Brain microvascular endothelial cell (primary cell): ENCODE results near the gene DHDDS.
"Not testable (repeated sequence)": the region's sequence is repeated elsewhere in the genome, so short reads cannot be mapped to it uniquely, and the experiment has no call there.

Experiments
- DNase-seq: peaks from one replicate; pipeline ENCODE4 v3.0.0-alpha.2; 2020
- H3K27ac ChIP-seq: fragments of 250-450 bp; sonication (Bioruptor Pico); 2 replicates; pipeline ENCODE4 v1.5.1; 2020; ENCODE audit warnings: mild to moderate bottlenecking, moderate library complexity
- H3K27me3 ChIP-seq: fragments of 250-450 bp; sonication (Bioruptor Pico); replicated peaks from 2 replicates; pipeline ENCODE4 v1.5.1; 2020; ENCODE audit warnings: mild to moderate bottlenecking
- H3K36me3 ChIP-seq: fragments of 250-450 bp; sonication (Bioruptor Pico); replicated peaks from 2 replicates; pipeline ENCODE4 v1.5.1; 2020; ENCODE audit warnings: mild to moderate bottlenecking
- H3K4me3 ChIP-seq: 2 replicates; pipeline ENCODE4 v1.5.1; 2011; ENCODE audit warnings: low read depth, mild to moderate bottlenecking, control low read depth, low read length, moderate library complexity
- in situ Hi-C: cut with HindIII; loops from 2 replicates; pipeline ENCODE4 v1.10.0; 2017; ENCODE audit warnings: low sequenced_read_pairs, low pct_ligation_motif_present
- TF ChIP-seq, protein P1 (sequence below): IDR thresholded peaks from 2 replicates; pipeline ENCODE4 v1.5.1; 2011; ENCODE audit warnings: low read depth, mild to moderate bottlenecking, moderate library complexity, low read length, control low read depth, inconsistent platforms; ENCODE audit errors: missing control alignments

DHDDS gene

DNA sequence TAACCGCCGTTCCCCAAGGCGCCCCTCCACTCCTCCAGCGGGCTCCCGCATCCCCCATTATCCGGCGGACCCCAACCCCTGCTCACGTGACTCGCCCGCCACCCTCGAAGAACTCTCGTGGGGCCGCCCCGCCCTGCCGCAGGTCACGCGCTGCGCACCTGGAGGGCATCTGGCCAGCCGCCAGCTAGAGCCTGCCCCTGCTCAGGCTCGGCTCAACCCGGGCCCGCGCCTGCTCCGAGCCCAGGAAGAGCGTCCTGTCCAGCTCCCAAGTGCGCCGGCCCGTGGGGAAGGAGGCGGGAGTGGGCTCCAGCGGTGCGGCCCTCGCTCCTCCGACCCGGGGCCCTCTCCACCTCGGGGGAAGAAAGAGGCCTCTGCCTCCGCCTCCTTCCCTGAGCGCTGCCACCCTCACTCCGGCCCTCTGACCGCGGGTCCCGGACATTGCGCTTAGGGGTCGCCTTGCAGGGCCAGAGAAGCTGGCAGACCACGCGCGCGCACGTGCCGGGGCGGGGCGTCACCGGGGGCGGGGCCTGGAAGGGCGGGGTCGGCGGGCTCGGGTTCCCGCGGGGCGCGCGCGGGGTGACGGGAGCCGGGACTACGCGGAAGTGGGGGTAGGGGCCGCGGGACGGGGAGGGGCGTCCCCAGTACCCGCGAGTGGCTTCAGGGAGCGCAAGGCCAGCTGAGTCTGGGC lies 68.5 kb downstream of the DHDDS start:
- in situ Hi-C loops = no loop called here

GRCh38 chr1:26510711-26511110 lies 78.6 kb downstream of the DHDDS start:
- H3K4me3 ChIP-seq, H3K27me3 ChIP-seq, in situ Hi-C loops, H3K27ac ChIP-seq, H3K36me3 ChIP-seq, DNase-seq: not testable (repeated sequence)

More for the DNA sequence above, 68.5 kb downstream of the DHDDS start:
- Histone ChIP-seq H3K27ac (peak overlapping the region; percentile 32), H3K4me3 (peak overlapping the region; percentile 70), H3K27me3 (no peaks in the 10 kb centered on the region), H3K36me3 (no peaks in the 10 kb centered on the region)
- TF ChIP-seq, protein P1, sequence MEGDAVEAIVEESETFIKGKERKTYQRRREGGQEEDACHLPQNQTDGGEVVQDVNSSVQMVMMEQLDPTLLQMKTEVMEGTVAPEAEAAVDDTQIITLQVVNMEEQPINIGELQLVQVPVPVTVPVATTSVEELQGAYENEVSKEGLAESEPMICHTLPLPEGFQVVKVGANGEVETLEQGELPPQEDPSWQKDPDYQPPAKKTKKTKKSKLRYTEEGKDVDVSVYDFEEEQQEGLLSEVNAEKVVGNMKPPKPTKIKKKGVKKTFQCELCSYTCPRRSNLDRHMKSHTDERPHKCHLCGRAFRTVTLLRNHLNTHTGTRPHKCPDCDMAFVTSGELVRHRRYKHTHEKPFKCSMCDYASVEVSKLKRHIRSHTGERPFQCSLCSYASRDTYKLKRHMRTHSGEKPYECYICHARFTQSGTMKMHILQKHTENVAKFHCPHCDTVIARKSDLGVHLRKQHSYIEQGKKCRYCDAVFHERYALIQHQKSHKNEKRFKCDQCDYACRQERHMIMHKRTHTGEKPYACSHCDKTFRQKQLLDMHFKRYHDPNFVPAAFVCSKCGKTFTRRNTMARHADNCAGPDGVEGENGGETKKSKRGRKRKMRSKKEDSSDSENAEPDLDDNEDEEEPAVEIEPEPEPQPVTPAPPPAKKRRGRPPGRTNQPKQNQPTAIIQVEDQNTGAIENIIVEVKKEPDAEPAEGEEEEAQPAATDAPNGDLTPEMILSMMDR = no peak
- DNase-seq = peak; percentile 57

DNA sequence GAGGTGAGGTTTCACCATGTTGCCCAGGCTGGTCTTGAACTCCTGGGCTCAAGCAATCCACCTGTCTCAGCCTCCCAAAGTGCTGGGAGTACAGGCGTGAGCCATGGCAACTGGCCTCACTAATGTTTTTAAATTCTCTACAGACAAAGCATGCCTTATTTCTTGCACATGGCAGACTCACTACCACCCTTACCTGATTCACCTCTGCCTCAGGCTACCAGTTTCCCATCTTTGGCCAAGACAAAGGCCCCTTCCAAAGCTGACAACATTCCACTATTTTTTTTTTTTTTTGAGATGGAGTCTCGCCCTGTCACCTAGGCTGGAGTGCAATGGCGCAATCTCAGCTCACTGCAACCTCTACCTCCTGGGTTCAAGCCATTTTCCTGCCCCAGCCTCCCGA lies 83.7 kb downstream of the DHDDS start:
- H3K27me3 ChIP-seq, in situ Hi-C loops, H3K36me3 ChIP-seq, H3K4me3 ChIP-seq, H3K27ac ChIP-seq, DNase-seq: not testable (repeated sequence)

- in situ Hi-C loops = no loop called here
- Histone ChIP-seq H3K27ac (no peak overlapping the region), H3K4me3 (no peak overlapping the region), H3K36me3 (no peaks in the 10 kb centered on the region), H3K27me3 (no peaks in the 10 kb centered on the region)
- DNase-seq = no peak
- TF ChIP-seq, protein P1 = no peak
Observed at GRCh38 chr1:26516987-26517765, 85.1 kb downstream of the DHDDS start.

- TF ChIP-seq, protein P1 = no peak
- in situ Hi-C loops = no loop called here
- Histone ChIP-seq H3K27ac (no peak overlapping the region), H3K4me3 (no peak overlapping the region), H3K27me3 (no peaks in the 10 kb centered on the region), H3K36me3 (no peaks in the 10 kb centered on the region)
- DNase-seq = no peak
Observed at GRCh38 chr1:26517766-26518049, 85.6 kb downstream of the DHDDS start.

DNA sequence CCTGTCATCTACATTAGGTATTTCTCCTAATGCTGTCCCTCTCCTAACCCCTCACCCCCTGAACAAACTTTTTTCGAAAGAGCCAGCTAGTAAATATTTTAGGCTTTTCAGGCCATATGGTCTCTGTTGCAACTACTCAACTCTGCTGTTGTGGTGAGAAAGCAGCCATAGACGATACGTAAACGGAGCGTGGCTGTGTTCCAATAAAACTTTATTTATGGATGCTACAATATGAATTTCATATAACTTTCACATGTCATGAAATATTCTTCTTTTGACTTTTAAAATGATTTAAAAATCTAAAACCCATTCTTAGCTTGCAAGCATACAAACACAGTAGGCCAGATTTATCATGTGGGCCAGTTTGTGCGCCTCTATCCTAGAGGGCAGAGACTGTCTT lies 86.2 kb downstream of the DHDDS start:
- Histone ChIP-seq H3K36me3 (no peaks in the 10 kb centered on the region), H3K27ac (no peak overlapping the region), H3K4me3 (no peak overlapping the region), H3K27me3 (no peaks in the 10 kb centered on the region)
- TF ChIP-seq, protein P1 = no peak
- in situ Hi-C loops = no loop called here
- DNase-seq = no peak
